ENCODE measurements around the gene PXYLP1. TPM values are rescaled to one million over a fixed set of nuclear protein-coding genes. Genes with fewer than 3 reads are reported as not detected.
A peak's percentile ranks its signal among the peaks of the same experiment; 100 is the strongest.
"Not testable (repeated sequence)": the region's sequence is repeated elsewhere in the genome, so short reads cannot be mapped to it uniquely, and the experiment has no call there.

Gene PXYLP1
- total and polyA plus RNA-seq, 2 experiments from 2014 or later: 21.3 to 25.8 TPM

DNA sequence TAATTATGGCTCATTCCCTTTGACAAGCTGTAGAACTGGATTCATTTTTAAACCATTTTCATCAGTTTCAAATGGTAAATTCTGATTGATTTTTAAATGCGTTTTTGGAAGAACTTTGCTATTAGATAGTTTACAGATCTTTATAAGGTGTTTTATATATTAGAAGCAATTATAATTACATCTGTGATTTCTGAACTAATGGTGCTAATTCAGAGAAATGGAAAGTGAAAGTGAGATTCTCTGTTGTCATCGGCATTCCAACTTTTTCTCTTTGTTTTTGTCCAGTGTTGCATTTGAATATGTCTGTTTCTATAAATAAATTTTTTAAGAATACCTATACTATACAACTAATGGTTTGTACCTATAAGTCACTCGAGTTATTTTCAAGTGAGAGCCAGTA, 62.7 kb downstream of the PXYLP1 start:
- Histone ChIP-seq H3K9me2 (replicated peaks; ENCODE audit: insufficient read depth) (no peaks in the 10 kb centered on the region), H3K4me3 (no peak overlapping the region), H3K27me3 (no peaks in the 10 kb centered on the region), H2AFZ (no peak overlapping the region), H3K27ac (peak overlapping the region; percentile 5), H4K20me1 (ENCODE audit: insufficient read depth, poor library complexity, severe bottlenecking) (no peaks in the 10 kb centered on the region), H3K36me3 (replicated peaks; ENCODE audit: insufficient read depth, low read depth) (no peaks in the 10 kb centered on the region), H3K4me1 (ENCODE audit: insufficient read depth) (peaks cover 8% of the 10 kb centered on the region), H3K4me2 (peak overlapping the region; percentile 31), H3K9me3 (ENCODE audit: low read depth) (no peaks in the 10 kb centered on the region), H3K79me2 (no peaks in the 10 kb centered on the region)
- 94% methylated on average over 3 of the region's 3 CpGs for WGBS (ENCODE audit: low lambda C conversion rate, missing lambda C conversion rate)
- DNase-seq (ENCODE audit: low spot score): no peak
- TF ChIP-seq EZH2 (IDR thresholded peaks at IDR 0.05; ENCODE audit: borderline replicate concordance): no peak
- no peak for TF ChIP-seq EZH2phosphoT487 (IDR thresholded peaks at IDR 0.05; ENCODE audit: low read depth, severe bottlenecking, unreplicated experiment)
- TF ChIP-seq, protein P1, sequence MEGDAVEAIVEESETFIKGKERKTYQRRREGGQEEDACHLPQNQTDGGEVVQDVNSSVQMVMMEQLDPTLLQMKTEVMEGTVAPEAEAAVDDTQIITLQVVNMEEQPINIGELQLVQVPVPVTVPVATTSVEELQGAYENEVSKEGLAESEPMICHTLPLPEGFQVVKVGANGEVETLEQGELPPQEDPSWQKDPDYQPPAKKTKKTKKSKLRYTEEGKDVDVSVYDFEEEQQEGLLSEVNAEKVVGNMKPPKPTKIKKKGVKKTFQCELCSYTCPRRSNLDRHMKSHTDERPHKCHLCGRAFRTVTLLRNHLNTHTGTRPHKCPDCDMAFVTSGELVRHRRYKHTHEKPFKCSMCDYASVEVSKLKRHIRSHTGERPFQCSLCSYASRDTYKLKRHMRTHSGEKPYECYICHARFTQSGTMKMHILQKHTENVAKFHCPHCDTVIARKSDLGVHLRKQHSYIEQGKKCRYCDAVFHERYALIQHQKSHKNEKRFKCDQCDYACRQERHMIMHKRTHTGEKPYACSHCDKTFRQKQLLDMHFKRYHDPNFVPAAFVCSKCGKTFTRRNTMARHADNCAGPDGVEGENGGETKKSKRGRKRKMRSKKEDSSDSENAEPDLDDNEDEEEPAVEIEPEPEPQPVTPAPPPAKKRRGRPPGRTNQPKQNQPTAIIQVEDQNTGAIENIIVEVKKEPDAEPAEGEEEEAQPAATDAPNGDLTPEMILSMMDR (IDR thresholded peaks at IDR 0.05; ENCODE audit: poor library complexity): no peak

DNA sequence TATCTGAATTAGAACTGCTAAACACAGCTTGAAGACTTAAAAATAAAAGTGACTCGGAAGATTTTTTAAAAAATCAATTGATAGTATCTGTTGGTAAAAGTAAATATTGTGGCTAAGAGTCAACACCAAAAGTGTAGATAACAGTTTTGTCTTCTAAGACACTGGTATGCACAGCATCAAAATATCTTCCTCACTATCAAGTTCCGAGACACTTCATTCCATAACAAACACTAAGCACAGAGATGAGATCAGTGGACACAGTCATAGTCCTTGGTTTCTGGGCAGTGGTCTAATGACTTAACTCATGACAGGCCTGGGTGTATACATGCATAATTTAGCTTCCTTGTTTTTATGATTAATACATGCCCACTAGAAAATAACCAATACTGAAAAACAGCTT, 63.2 kb downstream of the PXYLP1 start:
- H3K27me3 ChIP-seq: no peaks in the 10 kb centered on the region
- peak overlapping the region; percentile 31 for H3K4me2 ChIP-seq
- H3K9me3 ChIP-seq (ENCODE audit: low read depth): no peaks in the 10 kb centered on the region
- H3K9me2 ChIP-seq (replicated peaks; ENCODE audit: insufficient read depth): no peaks in the 10 kb centered on the region
- no peak for DNase-seq (ENCODE audit: low spot score)
- no peaks in the 10 kb centered on the region for H4K20me1 ChIP-seq (ENCODE audit: insufficient read depth, poor library complexity, severe bottlenecking)
- H3K36me3 ChIP-seq (replicated peaks; ENCODE audit: insufficient read depth, low read depth): no peaks in the 10 kb centered on the region
- H3K79me2 ChIP-seq: no peaks in the 10 kb centered on the region
- H3K4me3 ChIP-seq: no peak overlapping the region
- H3K4me1 ChIP-seq (ENCODE audit: insufficient read depth): peaks cover 8% of the 10 kb centered on the region
- H3K27ac ChIP-seq: peak overlapping the region; percentile 5
- 70% methylated on average over 2 of the region's 2 CpGs for WGBS (ENCODE audit: low lambda C conversion rate, missing lambda C conversion rate)
- no peak overlapping the region for H2AFZ ChIP-seq
- TF ChIP-seq, protein P1 (IDR thresholded peaks at IDR 0.05; ENCODE audit: poor library complexity): no peak
- TF ChIP-seq EZH2phosphoT487 (IDR thresholded peaks at IDR 0.05; ENCODE audit: low read depth, severe bottlenecking, unreplicated experiment) (no peak), EZH2 (IDR thresholded peaks at IDR 0.05; ENCODE audit: borderline replicate concordance) (no peak)

DNA sequence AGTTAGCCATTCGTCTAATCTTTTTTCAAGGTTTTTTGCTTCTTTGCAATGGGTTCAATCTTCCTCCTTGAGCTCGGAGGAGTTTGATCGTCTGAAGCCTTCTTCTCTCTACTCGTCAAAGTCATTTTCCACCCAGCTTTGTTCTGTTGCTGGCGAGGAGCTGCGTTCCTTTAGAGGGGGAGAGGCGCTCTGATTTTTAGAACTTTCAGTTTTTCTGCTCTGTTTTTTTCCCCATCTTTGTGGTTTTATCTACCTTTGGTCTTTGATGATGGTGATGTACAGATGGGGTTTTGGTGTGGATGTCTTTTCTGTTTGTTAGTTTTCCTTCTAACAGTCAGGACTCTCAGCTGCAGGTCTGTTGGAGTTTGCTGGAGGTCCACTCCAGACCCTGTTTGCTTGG, 68.8 kb downstream of the PXYLP1 start:
- H3K4me3 ChIP-seq; H4K20me1 ChIP-seq (ENCODE audit: insufficient read depth, poor library complexity, severe bottlenecking); H3K4me1 ChIP-seq (ENCODE audit: insufficient read depth); H3K27ac ChIP-seq; H3K36me3 ChIP-seq (replicated peaks; ENCODE audit: insufficient read depth, low read depth); H3K9me2 ChIP-seq (replicated peaks; ENCODE audit: insufficient read depth); H3K4me2 ChIP-seq; H3K79me2 ChIP-seq; H2AFZ ChIP-seq; DNase-seq (ENCODE audit: low spot score); H3K9me3 ChIP-seq (ENCODE audit: low read depth); H3K27me3 ChIP-seq: not testable (repeated sequence)
- WGBS (ENCODE audit: low lambda C conversion rate, missing lambda C conversion rate): 97% methylated on average over 7 of the region's 7 CpGs

DNA sequence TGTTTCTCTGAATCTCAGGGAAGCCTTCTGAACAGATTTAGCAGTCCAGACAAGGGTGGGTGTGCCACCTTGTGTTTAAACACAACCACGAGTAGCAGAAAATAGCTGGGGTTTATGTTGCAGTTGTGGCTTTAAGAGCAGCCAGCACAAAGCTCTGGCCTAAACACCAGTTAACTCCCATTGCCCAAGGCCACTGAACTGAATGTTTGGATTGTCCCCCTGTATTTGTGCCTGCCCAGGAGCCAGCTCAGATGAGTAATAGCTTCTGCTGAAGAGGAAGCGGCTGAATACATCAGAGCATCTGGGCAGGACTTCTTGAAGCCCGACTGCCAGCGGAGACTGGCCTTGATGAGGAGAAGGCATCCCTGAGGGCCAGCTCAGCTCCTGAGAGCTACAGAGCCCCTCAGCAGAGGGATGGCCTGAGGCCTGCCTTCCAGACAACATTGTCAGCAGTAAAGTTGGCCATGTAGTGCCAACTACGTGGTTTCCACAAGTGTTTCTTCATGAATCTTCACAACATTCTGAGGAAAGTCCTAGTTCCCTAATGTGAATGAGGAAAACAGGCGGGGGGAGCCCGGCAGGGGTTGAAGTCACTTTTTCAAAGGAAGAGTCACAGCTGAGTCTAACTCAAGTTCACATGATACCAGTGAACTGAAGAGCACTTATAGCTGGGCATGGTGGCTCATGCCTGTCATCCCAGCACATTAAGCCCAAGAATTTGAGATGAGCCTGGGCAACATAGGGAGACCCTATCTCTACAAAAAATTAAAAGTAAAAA, 70.9 kb downstream of the PXYLP1 start:
- DNase-seq (ENCODE audit: low spot score): no peak
- Histone ChIP-seq H2AFZ (no peak overlapping the region), H3K4me2 (no peak overlapping the region)

More for the DNA sequence above, 70.9 kb downstream of the PXYLP1 start:
- H3K4me1 ChIP-seq (ENCODE audit: insufficient read depth): no peaks in the 10 kb centered on the region
- H3K9me3 ChIP-seq (ENCODE audit: low read depth): no peaks in the 10 kb centered on the region
- H3K4me3 ChIP-seq: no peak overlapping the region
- TF ChIP-seq EZH2 (IDR thresholded peaks at IDR 0.05; ENCODE audit: borderline replicate concordance) (no peak), EZH2phosphoT487 (IDR thresholded peaks at IDR 0.05; ENCODE audit: low read depth, severe bottlenecking, unreplicated experiment) (no peak)
- TF ChIP-seq, protein P1 (IDR thresholded peaks at IDR 0.05; ENCODE audit: poor library complexity): peak; percentile 33
- 80% methylated on average over 7 of the region's 7 CpGs for WGBS (ENCODE audit: low lambda C conversion rate, missing lambda C conversion rate)
- H3K27ac ChIP-seq: peak overlapping the region; percentile 6
- H3K9me2 ChIP-seq (replicated peaks; ENCODE audit: insufficient read depth): no peaks in the 10 kb centered on the region
- H3K27me3 ChIP-seq: no peaks in the 10 kb centered on the region
- no peaks in the 10 kb centered on the region for H3K36me3 ChIP-seq (replicated peaks; ENCODE audit: insufficient read depth, low read depth)
- no peaks in the 10 kb centered on the region for H3K79me2 ChIP-seq
- H4K20me1 ChIP-seq (ENCODE audit: insufficient read depth, poor library complexity, severe bottlenecking): no peaks in the 10 kb centered on the region

All from hepatocyte (in vitro differentiated cells).